Stimulated activated CD4-positive, alpha-beta T cell treated with anti-CD3 and anti-CD28 coated beads, Interleukin-12 subunit alpha, Interleukin-12 subunit beta, amount 100 ng/mL, for 24 hours (primary cell): Measurements from ENCODE around the gene RAB36.

Source experiments
- DNase-seq, 2 experiments: peaks; one replicate each; pipeline ENCODE4 v3.0.0-alpha.2; 2020; ENCODE audit warnings: low read depth in 2 of 2

The RAB36 gene

DNA sequence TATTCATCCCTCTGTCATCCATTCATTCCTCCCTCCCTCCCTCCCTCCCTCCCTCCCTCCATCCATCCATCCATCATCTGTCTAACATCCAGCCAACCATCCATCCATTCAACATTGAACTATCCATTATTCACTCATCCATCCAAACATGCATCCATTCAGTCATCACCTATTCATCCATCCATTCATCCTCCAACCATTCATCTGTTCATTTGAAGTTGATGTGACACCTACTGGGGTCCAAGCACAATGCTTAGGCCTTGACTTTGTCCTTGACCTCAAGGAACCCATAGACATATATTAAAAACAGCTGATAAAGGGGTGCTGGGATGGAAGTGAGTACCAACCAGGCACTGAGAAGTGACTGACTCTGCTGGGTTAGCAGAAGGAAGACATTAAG, 61.6 kb downstream of the RAB36 start:
- no peak for DNase-seq

DNA sequence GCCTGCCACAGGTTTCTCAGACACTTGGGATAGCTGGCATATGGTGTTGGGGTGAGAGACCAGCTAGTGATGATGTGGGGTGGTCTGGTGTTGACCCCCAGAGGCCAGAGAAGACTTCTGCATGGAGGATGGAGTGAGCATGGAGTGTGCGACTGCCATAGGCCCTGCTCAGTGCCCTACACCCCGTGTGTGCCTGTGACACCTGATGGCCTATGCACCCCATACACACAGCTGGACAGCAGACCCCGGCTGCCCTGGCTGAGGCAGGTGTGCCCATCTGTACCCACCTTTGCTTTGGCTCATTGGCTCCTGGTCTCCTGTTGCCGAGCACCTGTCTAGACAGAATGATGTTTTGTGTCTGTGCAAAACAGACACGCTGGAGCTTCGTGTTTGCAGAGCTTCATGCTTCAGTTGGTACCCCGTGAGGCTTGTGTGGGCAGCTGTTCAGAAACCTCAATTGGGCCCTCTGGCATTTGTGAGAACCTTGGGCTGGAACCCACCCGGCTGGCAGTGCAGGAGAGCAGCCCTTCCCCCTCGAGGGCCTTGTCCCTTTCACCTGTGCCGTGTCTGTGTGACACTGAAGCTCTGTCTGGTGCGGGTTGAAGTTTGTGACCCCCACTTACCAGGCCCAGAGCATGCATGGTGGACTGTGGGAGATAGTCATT, 62.6 kb downstream of the RAB36 start:
- no peak for DNase-seq

DNA sequence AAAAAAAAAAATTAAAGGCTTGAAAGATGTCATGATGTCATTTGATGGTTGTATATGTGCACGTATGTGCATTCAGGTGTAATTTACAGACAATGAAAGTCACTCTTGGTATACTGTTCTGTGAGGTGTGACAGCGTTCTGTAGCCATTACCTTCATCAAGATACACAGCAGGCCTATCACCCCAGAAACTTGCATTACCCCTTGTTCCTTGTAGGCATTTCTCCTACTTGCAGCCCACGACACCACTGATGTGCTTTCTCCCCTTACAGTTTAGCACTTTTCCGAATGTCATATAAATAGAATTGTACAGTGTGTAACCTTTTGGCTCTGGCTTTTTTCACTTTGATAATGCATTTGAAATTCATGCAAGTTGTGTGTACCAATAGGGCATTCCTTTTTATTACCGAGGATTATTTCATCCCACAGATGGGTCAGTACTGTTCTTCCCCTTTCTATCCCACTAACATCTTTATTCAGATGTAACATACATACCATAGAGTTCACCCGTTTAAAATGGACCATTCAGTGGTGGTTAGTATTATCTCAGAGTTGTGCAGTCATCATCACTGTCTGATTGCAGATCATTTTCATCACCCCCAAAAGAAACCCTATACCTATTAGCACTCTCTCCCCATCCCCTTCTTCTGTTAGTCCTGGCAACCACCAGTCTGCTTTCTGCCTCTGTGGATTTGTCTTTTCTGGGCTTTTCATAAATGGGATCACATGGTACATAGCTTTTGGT, 65.3 kb downstream of the RAB36 start:
- DNase-seq = no peak

DNA sequence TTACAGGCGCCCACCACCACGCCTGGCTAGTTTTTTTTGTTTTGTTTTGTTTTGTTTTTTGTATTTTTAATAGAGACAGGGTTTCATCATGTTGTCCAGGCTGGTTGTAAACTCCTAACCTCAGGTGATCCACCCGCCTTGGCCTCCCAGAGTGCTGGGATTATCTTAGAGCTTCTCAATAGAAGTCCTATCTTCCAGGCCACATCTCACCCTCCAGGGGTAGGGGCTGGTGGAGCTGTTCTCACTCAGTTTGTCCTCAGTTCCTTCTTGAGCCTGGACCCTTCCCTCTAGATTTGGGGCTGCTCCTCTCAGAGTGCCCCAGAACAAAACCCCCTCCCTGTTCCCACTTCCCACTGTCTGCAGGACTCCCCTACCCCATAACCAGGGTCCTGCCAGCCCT, 66.3 kb downstream of the RAB36 start:
- no peak for DNase-seq

DNA sequence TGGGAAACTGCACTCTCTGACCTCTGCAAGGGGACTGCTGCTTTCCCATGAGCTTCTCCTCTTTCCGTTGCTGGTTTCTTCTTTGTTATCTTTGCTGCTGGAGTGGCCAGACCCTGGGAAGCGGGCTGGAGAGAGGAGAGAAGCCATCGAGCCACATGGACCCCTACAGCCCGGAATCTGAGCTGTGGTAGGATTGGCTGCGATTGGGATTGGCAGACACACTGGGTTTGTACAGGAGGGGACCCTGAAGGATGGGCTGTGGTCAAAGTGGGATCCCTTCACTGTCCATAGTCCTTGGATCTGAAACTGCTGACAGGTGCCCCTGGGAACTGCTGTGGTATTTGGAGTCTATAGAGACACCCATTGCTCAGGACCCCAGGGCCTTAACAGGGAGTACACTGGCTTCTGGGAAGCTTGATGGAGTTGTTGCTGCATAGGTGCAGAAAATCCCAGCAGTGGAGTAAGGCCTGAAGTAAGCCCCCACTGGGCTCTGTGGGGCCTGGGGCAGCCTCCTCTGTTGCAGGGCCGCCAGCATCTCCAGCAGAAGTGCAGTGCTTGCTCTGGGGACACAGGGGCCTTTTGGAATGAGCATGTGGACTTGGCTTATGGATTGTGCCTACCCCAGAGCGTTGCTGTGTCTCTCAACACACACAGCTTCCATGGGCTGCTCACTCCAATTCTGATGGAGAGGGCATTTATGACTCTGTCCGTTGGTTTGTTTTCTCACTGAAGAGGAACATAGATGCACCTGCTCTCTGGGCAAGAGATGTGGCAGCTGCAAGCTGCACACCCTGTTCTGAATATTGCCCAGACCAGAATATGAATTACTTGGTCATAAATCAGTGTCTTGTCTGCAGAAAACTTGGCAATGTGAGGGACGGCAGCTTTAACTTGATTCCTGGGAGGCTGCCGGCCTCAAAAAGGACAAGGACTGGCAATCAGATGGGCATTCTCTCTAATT, 67.1 kb downstream of the RAB36 start:
- no peak for DNase-seq

DNA sequence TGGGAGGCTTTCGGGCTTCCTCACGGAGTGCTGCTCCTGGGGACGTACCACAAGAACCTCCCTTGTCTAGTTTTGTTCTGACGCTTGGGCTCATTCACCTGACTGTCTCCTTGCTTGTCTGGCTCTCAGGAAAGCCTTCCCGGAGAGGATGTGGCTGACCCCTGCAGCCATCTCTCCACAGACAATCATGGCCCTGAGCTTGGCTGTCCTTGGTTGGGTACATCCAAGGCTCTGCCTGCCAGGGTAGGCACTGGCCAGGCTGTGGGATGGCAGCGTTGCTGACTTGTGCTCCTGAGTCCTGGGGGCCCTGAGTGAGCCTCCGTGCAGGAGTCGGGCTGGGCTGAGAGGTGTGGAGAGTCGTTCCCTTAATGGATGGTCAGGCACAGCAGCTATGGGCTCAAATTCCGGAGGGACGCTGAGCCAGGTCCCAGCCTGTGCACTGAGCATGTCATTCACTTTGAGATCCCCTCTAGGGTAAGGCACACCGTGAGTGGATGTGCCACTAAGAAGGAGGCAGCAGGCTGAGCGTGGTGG, 67.8 kb downstream of the RAB36 start:
- DNase-seq = no peak

DNA sequence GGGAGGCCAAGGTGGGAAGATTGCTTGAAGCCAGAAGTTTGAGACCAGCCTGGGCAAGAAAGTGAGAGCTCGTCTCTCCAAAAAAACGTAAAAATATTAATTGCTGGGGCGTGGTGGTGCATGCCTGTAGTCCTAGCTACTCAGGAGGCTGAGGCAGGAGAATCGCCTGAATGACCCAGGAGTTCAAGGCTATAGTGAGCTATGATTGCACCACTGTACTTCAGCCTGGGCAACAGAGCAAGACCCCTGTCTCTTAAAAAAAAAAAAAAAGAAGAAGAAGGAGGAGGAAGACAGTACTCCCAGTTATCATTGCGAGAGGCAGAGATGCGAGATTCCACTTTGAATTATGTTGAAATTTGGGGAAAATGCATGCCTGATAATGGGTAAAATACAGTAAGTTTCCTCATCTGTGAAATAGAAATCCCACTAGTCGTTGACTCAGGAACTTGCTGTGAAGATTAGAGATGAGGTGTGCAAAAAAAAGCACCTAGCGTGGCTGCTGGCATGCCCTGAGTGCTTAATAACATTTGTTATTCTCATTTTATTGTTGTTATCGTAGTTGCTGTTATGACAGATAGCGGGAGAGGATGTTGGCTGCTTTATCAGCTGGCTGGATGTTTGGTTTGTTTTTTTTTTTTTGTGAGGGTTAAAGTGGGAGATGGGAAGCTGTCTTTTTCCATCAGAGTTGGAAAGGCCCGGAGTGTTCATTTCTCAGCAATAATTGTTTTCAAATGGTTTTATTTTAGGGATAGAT, 68.5 kb downstream of the RAB36 start:
- DNase-seq = no peak
